K562 (cell line): ENCODE measurements around the gene NVL. TPM values are rescaled to one million over a fixed set of nuclear protein-coding genes. Genes with fewer than 3 reads are reported as not detected.
A peak's percentile ranks its signal among the peaks of the same experiment; 100 is the strongest.

Experiments used
- ARID3A ChIP-seq: IDR thresholded peaks from 2 replicates; pipeline ENCODE4 v1.6.1; 2012; ENCODE audit warnings: low read depth, low read length, improper control_type of control experiment, borderline replicate concordance
- CBX1 ChIP-seq: sonication (generic); IDR thresholded peaks from 2 replicates; pipeline ENCODE4 v1.6.1; 2016; ENCODE audit warnings: antibody characterized with exemption, low read depth, mild to moderate bottlenecking
- CREB3L1 ChIP-seq: fragments of 450-650 bp; IDR thresholded peaks from 2 replicates; pipeline ENCODE4 v1.6.1; 2014; ENCODE audit warnings: low read depth, mild to moderate bottlenecking, moderate library complexity, borderline replicate concordance
- KDM1A ChIP-seq, 2 experiments: fragments of 450-650 bp; IDR thresholded peaks; 2 replicates each; pipeline ENCODE4 v1.6.1; 2016; ENCODE audit warnings: mild to moderate bottlenecking in 2 of 2
- KLF6 ChIP-seq: fragments of 250-450 bp; sonication (Bioruptor Pico); IDR thresholded peaks from 2 replicates; pipeline ENCODE4 v1.4.0; 2020; ENCODE audit warnings: mild to moderate bottlenecking, moderate library complexity, borderline replicate concordance
- NR2C2 ChIP-seq, 2 experiments: fragments of 200-800 bp in 1 of 2; sonication (Bioruptor generic) in 1 of 2; sonication (generic) in 1 of 2; formaldehyde crosslinking in 1 of 2; IDR thresholded peaks; 2 replicates each; pipeline versions ENCODE4 v1.6.1 to v1.8.0; 2016 to 2022; ENCODE audit warnings: mild to moderate bottlenecking in 1 of 2, missing compliant biosample characterization in 1 of 2, missing genetic modification characterization in 1 of 2, missing genetic modification reagents in 1 of 2
- PKNOX1 ChIP-seq: fragments of 450-650 bp; IDR thresholded peaks from 2 replicates; pipeline ENCODE4 v1.6.1; 2016
- RB1 ChIP-seq: fragments of 450-650 bp; IDR thresholded peaks from 2 replicates; pipeline ENCODE4 v1.6.1; 2017; ENCODE audit warnings: low read depth, mild to moderate bottlenecking
- SMARCA4 ChIP-seq: fragments of 450-650 bp; IDR thresholded peaks from 2 replicates; pipeline ENCODE4 v1.6.1; 2016
- TAF1 ChIP-seq: IDR thresholded peaks from 2 replicates; pipeline ENCODE4 v1.6.1; 2011; ENCODE audit warnings: mild to moderate bottlenecking, low read length, moderate library complexity; ENCODE audit not compliant: insufficient read depth, control insufficient read depth, severe bottlenecking; ENCODE audit errors: extremely low read depth
- polyA plus RNA-seq, 8 experiments: library from polyadenylated mRNA; depleted of rRNA in 4 of 8; stranded (reverse) in 5 of 8; unstranded in 3 of 8; fragments of >200 nt; fragmentation: Nextera tagmentation in 2 of 8; fragmentation: Illumina TruSeq in 1 of 8; extraction: Ambion mirVana in 2 of 8; extraction: Trizol in 1 of 8; gene quantifications; 2 replicates each; pipeline versions ENCODE4 v1.2.1 to v1.2.3, GENCODE V29; 2011 to 2014; ENCODE audit warnings: inconsistent platforms in 1 of 8, missing spikeins in 1 of 8
- total RNA-seq, 7 experiments: library from RNA; depleted of rRNA in 6 of 7; stranded (reverse); fragments of >200 nt in 6 of 7; fragmentation: Illumina TruSeq in 2 of 7; extraction: Trizol in 2 of 7; gene quantifications; 2 replicates each; pipeline versions ENCODE4 v1.2.1 to v1.2.3, GENCODE V29; 2011 to 2021; ENCODE audit warnings: low replicate concordance in 1 of 7
- TF ChIP-seq, protein P1 (sequence below): fragments of 450-650 bp; conservative IDR thresholded peaks from 2 replicates; pipeline ENCODE4 v1.6.1; 2016; ENCODE audit warnings: missing genetic modification characterization, low read depth, mild to moderate bottlenecking, control low read depth, missing compliant biosample characterization
- TF ChIP-seq, protein P2 (sequence below), 3 experiments: IDR thresholded peaks in 2 of 3; conservative IDR thresholded peaks in 1 of 3; 2 replicates each; pipeline ENCODE4 v1.5.1; 2011 to 2012; ENCODE audit warnings: low read length in 3 of 3, mild to moderate bottlenecking in 3 of 3, control low read depth in 2 of 3, improper control_type of control experiment in 1 of 3, inconsistent platforms in 1 of 3, low read depth in 1 of 3, mixed read lengths in 1 of 3, moderate library complexity in 1 of 3; ENCODE audit not compliant: insufficient read depth in 2 of 3
- TF ChIP-seq, protein P3 (sequence below), 2 experiments: fragments of 450-650 bp in 1 of 2; sonication (generic) in 1 of 2; formaldehyde crosslinking; conservative IDR thresholded peaks; 2 replicates each; pipeline versions ENCODE4 v1.4.0 to v1.8.1; 2020 to 2022; ENCODE audit warnings: mild to moderate bottlenecking in 1 of 2, missing genetic modification reagents in 1 of 2
- TF ChIP-seq, protein P4 (sequence below): IDR thresholded peaks from 3 replicates; pipeline ENCODE4 v1.6.1; 2011; ENCODE audit warnings: borderline replicate concordance, mild to moderate bottlenecking; ENCODE audit not compliant: insufficient read length, insufficient read depth

The NVL gene
- total and polyA plus RNA-seq, 9 of the 15 experiments (the other 6 are each of a cell fraction or from before 2014, with no cell fraction given), result 32.5 to 86.6 (median 62.9) TPM

- TF ChIP-seq, protein P1, sequence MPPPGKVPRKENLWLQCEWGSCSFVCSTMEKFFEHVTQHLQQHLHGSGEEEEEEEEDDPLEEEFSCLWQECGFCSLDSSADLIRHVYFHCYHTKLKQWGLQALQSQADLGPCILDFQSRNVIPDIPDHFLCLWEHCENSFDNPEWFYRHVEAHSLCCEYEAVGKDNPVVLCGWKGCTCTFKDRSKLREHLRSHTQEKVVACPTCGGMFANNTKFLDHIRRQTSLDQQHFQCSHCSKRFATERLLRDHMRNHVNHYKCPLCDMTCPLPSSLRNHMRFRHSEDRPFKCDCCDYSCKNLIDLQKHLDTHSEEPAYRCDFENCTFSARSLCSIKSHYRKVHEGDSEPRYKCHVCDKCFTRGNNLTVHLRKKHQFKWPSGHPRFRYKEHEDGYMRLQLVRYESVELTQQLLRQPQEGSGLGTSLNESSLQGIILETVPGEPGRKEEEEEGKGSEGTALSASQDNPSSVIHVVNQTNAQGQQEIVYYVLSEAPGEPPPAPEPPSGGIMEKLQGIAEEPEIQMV (tag), result peak; percentile 86
- TF ChIP-seq RB1 (peak; percentile 89), KLF6 (CRISPR knock-in tag) (peak; percentile 72; the same call in 1 of the 2 replicates), SMARCA4 (0 out of 2 replicates have a peak, but pooled peaks have one; percentile 46), CREB3L1 (peak; percentile 79), KDM1A (IDR thresholded peaks at IDR 0.05) (no peak), NR2C2 (CRISPR knock-in tag; IDR thresholded peaks at IDR 0.05) (no peak), NR2C2 (tag; IDR thresholded peaks at IDR 0.05) (peak; percentile 75), ARID3A (0 out of 2 replicates have a peak, but pooled peaks have one; percentile 26), CBX1 (peak; percentile 92), TAF1 (peak; percentile 64), PKNOX1 (peak; percentile 44; the same call in 1 of the 2 replicates)
- TF ChIP-seq, protein P2, sequence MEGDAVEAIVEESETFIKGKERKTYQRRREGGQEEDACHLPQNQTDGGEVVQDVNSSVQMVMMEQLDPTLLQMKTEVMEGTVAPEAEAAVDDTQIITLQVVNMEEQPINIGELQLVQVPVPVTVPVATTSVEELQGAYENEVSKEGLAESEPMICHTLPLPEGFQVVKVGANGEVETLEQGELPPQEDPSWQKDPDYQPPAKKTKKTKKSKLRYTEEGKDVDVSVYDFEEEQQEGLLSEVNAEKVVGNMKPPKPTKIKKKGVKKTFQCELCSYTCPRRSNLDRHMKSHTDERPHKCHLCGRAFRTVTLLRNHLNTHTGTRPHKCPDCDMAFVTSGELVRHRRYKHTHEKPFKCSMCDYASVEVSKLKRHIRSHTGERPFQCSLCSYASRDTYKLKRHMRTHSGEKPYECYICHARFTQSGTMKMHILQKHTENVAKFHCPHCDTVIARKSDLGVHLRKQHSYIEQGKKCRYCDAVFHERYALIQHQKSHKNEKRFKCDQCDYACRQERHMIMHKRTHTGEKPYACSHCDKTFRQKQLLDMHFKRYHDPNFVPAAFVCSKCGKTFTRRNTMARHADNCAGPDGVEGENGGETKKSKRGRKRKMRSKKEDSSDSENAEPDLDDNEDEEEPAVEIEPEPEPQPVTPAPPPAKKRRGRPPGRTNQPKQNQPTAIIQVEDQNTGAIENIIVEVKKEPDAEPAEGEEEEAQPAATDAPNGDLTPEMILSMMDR (IDR thresholded peaks at IDR 0.05 in 2 of 3, conservative IDR thresholded peaks at IDR 0.05 in 1 of 3; ENCODE audit: insufficient read depth in 2 of 3, low read depth in 1 of 3, low read length in 3 of 3), result no peak
- TF ChIP-seq, protein P3, sequence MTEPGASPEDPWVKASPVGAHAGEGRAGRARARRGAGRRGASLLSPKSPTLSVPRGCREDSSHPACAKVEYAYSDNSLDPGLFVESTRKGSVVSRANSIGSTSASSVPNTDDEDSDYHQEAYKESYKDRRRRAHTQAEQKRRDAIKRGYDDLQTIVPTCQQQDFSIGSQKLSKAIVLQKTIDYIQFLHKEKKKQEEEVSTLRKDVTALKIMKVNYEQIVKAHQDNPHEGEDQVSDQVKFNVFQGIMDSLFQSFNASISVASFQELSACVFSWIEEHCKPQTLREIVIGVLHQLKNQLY (CRISPR knock-in tag; conservative IDR thresholded peaks at IDR 0.05), result 0 out of 4 replicates have a peak, but pooled peaks have one; percentile 5 to 51
- TF ChIP-seq, protein P4, sequence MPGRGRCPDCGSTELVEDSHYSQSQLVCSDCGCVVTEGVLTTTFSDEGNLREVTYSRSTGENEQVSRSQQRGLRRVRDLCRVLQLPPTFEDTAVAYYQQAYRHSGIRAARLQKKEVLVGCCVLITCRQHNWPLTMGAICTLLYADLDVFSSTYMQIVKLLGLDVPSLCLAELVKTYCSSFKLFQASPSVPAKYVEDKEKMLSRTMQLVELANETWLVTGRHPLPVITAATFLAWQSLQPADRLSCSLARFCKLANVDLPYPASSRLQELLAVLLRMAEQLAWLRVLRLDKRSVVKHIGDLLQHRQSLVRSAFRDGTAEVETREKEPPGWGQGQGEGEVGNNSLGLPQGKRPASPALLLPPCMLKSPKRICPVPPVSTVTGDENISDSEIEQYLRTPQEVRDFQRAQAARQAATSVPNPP, result no peak
Observed at GRCh38 chr1:224329842-224330753, at the start of gene NVL (continued).
